Measurements from ENCODE around the gene CRTC3. TPM values are rescaled to one million over a fixed set of nuclear protein-coding genes. Genes with fewer than 3 reads are reported as not detected.
"Not testable (repeated sequence)": the region's sequence is repeated elsewhere in the genome, so short reads cannot be mapped to it uniquely, and the experiment has no call there.

CRTC3 gene
- total RNA-seq, 2 experiments from 2014 or later = 62.3 to 79.1 TPM

DNA sequence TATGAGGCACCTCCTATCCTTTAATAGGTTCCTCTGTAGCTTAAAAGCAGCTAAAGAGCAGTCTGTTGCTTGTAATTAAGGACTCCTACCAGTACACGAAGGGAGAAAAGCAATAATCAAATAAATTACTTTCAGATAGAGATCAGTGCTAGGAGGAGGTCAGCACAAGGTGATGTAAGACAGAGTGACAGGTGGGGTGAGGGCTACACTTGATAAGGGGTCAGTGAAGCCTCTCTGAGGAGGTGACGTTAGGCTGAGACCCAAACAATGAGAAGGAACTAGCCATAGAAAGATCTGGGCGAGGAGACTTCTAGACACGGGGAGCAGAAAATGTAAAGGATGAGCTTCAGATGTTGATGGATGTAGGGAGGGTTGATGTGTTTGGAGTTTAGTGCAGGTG lies 129.8 kb downstream of the CRTC3 start:
- peaks cover 11% of the 10 kb centered on the region for H3K27me3 Mint-ChIP-seq
- H3K4me3 Mint-ChIP-seq = no peak overlapping the region
- peaks cover 33% of the 10 kb centered on the region for H3K36me3 Mint-ChIP-seq
- peaks cover 90% of the 10 kb centered on the region for H3K4me1 Mint-ChIP-seq
- CTCF ChIA-PET = interaction anchor here (1.4 to 2.7 kb wide), 5 partner anchors 9 to 226 kb away, joined by 4 to 10 read pairs (median 7); no protein-coding TSS in a partner anchor
- peak overlapping the region; percentile 88 for H3K27ac Mint-ChIP-seq
- DNase-seq (no peak), ATAC-seq (no peak)
- no peaks in the 10 kb centered on the region for H3K9me3 Mint-ChIP-seq (ENCODE audit: low read depth)

GRCh38 chr15:90660195-90660998 lies 130.7 kb downstream of the CRTC3 start:
- CTCF ChIA-PET = interaction anchor here (1.3 to 2.7 kb wide), 6 partner anchors 10 to 226 kb away, joined by 3 to 10 read pairs (median 6); no protein-coding TSS in a partner anchor
- H3K27ac Mint-ChIP-seq = peak overlapping the region; percentile 88
- DNase-seq (peak; percentile 91), ATAC-seq (peak; percentile 82)
- peaks cover 38% of the 10 kb centered on the region for H3K36me3 Mint-ChIP-seq
- peak overlapping the region; percentile 72 for H3K4me3 Mint-ChIP-seq
- peaks cover 86% of the 10 kb centered on the region for H3K4me1 Mint-ChIP-seq
- no peaks in the 10 kb centered on the region for H3K9me3 Mint-ChIP-seq (ENCODE audit: low read depth)
- H3K27me3 Mint-ChIP-seq = peaks cover 9% of the 10 kb centered on the region

DNA sequence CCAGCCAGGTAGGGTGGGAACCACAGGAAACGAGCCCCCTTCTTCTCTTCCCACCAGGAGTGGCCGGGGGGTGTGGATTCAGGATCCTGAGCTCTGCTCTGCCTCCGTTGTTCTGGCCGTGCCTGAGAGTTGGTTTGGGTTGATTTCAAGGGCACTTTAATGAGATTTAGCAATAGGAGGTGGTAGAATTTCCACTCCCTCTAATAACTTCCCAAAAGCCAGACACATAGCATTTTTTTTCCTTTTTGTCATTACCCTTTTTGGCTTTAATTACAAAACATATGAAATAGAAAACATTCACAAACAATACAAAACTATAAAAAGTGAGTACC lies 131.2 kb downstream of the CRTC3 start:
- DNase-seq; H3K9me3 Mint-ChIP-seq (ENCODE audit: low read depth); H3K27me3 Mint-ChIP-seq: not testable (repeated sequence)
- Mint-ChIP-seq H3K4me1 (peaks cover 85% of the 10 kb centered on the region), H3K36me3 (peaks cover 38% of the 10 kb centered on the region), H3K27ac (peak overlapping the region; percentile 88), H3K4me3 (peak overlapping the region; percentile 72)
- CTCF ChIA-PET = interaction anchor here (1.3 to 2.7 kb wide), 5 partner anchors 13 to 225 kb away, joined by 3 to 10 read pairs (median 5); no protein-coding TSS in a partner anchor
- peak; percentile 11 for ATAC-seq

DNA sequence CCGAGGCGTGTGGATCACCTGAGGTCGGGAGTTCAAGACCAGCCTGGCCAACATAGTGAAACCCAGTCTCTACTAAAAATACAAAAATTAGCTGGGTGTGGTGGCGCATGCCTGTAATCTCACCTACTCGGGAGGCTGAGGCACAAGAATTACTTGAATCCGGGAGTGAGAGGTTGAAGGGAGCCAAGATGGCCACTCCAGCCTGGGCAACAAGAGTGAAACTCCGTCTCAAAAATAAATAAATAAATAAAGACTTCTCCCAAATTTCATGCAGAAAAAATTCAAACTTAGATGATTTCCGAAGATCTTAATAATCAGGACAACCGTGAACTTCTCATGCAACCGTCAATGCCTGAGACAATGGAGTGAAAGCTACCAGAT lies 134.3 kb downstream of the CRTC3 start:
- H3K4me1 Mint-ChIP-seq = peaks cover 72% of the 10 kb centered on the region
- ATAC-seq = not testable (repeated sequence)

DNA sequence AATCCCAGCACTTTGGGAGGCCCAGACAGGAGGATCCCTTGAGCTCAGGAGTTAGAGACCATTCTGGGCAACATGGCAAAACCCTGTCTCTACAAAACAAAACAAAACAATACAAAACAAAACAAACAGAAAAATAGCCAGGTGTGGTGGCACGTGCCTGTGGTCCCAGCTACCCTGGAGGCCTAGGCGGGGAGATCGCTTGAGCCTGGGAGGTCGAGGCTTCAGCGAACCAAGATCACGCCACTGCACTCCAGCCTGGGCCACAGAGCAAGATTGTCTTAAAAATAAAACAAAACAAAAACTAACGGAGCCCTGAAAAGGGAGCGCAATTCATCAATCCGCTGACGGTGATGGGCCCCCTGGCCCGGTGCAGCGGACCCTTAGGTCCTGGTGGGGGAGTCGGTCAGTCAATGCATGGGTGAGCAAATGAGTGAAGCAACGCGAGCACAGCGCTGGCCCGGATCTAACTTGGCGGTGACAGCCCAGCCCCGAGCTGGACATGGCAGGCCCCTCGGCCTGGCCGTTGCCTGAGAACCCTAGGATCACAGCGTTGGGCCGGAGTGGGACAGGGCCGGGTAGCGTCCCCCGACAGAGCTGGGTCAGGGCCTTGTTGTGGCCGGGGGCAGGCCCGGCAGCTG lies 135.0 kb downstream of the CRTC3 start:
- DNase-seq (no peak), ATAC-seq (no peak)
- H3K9me3 Mint-ChIP-seq (ENCODE audit: low read depth) = no peaks in the 10 kb centered on the region
- peaks cover 31% of the 10 kb centered on the region for H3K36me3 Mint-ChIP-seq
- H3K27ac Mint-ChIP-seq = peak overlapping the region; percentile 93
- H3K4me1 Mint-ChIP-seq = peaks cover 67% of the 10 kb centered on the region
- H3K27me3 Mint-ChIP-seq = peaks cover 5% of the 10 kb centered on the region
- H3K4me3 Mint-ChIP-seq = peak overlapping the region; percentile 84
- CTCF ChIA-PET = interaction anchor here (1.2 to 6.5 kb wide), 6 partner anchors 11 to 221 kb away, joined by 3 to 32 read pairs (median 6); no protein-coding TSS in a partner anchor

More for the DNA sequence above, 134.3 kb downstream of the CRTC3 start:
- Mint-ChIP-seq H3K36me3 (peaks cover 35% of the 10 kb centered on the region), H3K4me3 (peak overlapping the region; percentile 84), H3K27ac (peak overlapping the region; percentile 93)
- H3K9me3 Mint-ChIP-seq (ENCODE audit: low read depth); H3K27me3 Mint-ChIP-seq; DNase-seq: not testable (repeated sequence)
- CTCF ChIA-PET = interaction anchor here (1.0 to 6.5 kb wide), 6 partner anchors 8 to 222 kb away, joined by 3 to 32 read pairs (median 6); no protein-coding TSS in a partner anchor

GRCh38 chr15:90665288-90666134 lies 135.8 kb downstream of the CRTC3 start:
- Mint-ChIP-seq H3K36me3 (peaks cover 34% of the 10 kb centered on the region), H3K27ac (peak overlapping the region; percentile 95), H3K4me3 (peak overlapping the region; percentile 84), H3K9me3 (ENCODE audit: low read depth) (no peaks in the 10 kb centered on the region), H3K4me1 (peaks cover 61% of the 10 kb centered on the region), H3K27me3 (peaks cover 5% of the 10 kb centered on the region)
- peak; percentile 80 for ATAC-seq
- CTCF ChIA-PET = interaction anchor here (1.2 to 6.5 kb wide), 6 partner anchors 11 to 220 kb away, joined by 4 to 32 read pairs (median 6); no protein-coding TSS in a partner anchor
- DNase-seq = peak; percentile 85

DNA sequence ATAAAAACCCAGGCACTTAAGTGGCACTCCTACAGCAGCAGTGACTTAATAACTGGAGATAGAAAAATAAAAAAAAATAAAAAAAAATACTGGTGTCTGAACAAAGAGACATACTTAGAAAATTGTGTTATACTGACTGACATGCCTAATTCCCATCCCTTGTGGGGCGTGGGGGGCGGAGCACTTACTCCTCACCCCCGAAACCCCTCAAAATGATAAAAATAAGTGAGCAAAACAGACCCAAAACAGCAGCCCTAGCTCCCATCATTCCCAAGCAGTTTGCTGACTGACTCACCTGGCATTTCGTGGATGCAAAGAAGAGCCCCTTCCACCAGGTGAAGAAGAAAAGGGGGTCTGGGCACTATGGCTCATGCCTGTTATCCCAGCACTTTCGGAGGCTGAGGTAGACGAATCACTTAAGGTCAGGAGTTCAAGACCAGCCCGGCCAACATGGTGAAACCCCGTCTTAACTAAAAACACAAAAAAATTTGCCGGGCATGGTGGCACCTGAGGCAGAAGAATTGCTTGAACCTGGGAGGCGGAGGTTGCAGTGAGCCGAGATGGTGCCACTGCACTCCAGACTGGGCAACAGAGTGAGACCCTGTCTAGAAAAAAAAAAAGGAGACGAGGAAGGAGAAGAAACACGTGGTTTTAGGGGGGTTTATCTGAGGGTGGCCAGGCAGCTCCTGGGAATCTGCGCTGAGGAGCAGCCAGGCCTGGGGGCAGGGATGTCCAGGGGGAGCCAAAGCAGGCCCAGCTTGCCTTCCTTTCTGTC lies 136.6 kb downstream of the CRTC3 start:
- DNase-seq (no peak), ATAC-seq (no peak)
- no peaks in the 10 kb centered on the region for H3K9me3 Mint-ChIP-seq (ENCODE audit: low read depth)
- peaks cover 5% of the 10 kb centered on the region for H3K27me3 Mint-ChIP-seq
- H3K27ac Mint-ChIP-seq = peak overlapping the region; percentile 95
- H3K4me1 Mint-ChIP-seq = peaks cover 53% of the 10 kb centered on the region
- peak overlapping the region; percentile 84 for H3K4me3 Mint-ChIP-seq
- CTCF ChIA-PET = interaction anchor here (1.3 to 6.5 kb wide), 3 partner anchors 12 to 16 kb away, joined by 4 to 32 read pairs (median 5); no protein-coding TSS in a partner anchor
- peaks cover 33% of the 10 kb centered on the region for H3K36me3 Mint-ChIP-seq

DNA sequence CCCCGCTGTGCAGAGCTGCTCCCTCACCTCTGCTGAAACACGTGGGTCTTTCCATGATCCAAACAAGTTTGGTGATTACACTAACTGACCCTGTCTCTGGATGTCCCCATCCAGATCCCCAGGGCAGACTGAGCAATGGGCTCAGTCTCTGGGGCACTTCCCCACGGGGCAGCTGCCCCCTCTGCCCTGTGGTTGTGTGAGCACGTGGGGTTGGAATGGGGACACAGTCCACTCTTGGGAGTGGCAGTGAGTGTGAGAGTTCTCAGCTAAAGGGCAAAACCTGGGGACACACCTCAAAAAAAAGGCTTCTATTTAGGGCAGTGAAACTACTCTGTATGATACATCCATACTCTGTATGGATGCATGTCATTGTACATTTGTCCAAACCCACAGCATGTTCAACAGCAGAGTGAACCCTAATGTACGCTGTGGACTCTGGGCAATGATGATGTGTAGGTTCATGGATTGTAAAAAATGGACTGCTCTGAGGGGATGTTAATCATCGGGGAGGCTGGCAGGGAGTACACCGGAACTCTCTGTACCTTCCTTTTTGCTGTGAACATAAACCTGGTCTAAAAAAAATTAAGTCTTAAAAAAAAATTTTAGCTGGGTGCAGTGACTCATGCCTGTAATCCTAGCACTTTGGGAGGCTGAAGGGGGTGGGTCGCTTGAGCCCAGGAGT lies 137.5 kb downstream of the CRTC3 start:
- peak overlapping the region; percentile 8 for H3K4me3 Mint-ChIP-seq
- no peak for ATAC-seq

GRCh38 chr15:90667755-90668345 lies 138.1 kb downstream of the CRTC3 start:
- Mint-ChIP-seq H3K36me3 (peaks cover 22% of the 10 kb centered on the region), H3K4me1 (peaks cover 40% of the 10 kb centered on the region)
- not testable (repeated sequence) for H3K27me3 Mint-ChIP-seq; H3K27ac Mint-ChIP-seq; DNase-seq; H3K4me3 Mint-ChIP-seq; ATAC-seq; H3K9me3 Mint-ChIP-seq (ENCODE audit: low read depth)
- CTCF ChIA-PET = interaction anchor here (1.5 to 6.5 kb wide), 2 partner anchors 10 to 18 kb away, joined by 5 to 32 read pairs; no protein-coding TSS in a partner anchor

More for the DNA sequence above, 137.5 kb downstream of the CRTC3 start:
- no peaks in the 10 kb centered on the region for H3K9me3 Mint-ChIP-seq (ENCODE audit: low read depth)
- DNase-seq = no peak
- CTCF ChIA-PET = interaction anchor here (1.5 to 6.5 kb wide), 2 partner anchors 11 to 17 kb away, joined by 5 to 32 read pairs; no protein-coding TSS in a partner anchor
- H3K36me3 Mint-ChIP-seq = peaks cover 27% of the 10 kb centered on the region
- H3K27ac Mint-ChIP-seq = peak overlapping the region; percentile 95
- peaks cover 5% of the 10 kb centered on the region for H3K27me3 Mint-ChIP-seq
- peaks cover 46% of the 10 kb centered on the region for H3K4me1 Mint-ChIP-seq

DNA sequence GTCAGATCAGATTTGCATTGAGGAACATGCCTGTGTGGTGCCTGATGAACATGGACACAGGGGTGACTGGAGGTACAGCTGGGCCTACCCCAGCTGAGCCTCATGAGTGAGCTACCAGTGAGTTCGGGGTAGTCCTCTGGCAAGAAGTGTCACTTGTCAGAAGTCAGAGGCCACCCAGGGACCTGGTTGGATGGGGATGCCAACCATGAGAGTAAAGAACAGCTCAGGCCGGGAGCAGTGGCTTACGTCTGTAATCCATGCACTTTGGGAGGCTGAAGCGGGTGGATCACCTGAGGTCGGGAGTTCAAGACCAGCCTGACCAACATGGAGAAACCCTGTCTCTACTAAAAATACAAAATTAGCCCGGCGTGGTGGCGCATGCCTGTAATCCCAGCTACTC lies 140.9 kb downstream of the CRTC3 start:
- ATAC-seq; H3K36me3 Mint-ChIP-seq; H3K4me3 Mint-ChIP-seq; DNase-seq; H3K27me3 Mint-ChIP-seq; H3K9me3 Mint-ChIP-seq (ENCODE audit: low read depth); H3K27ac Mint-ChIP-seq: not testable (repeated sequence)
- H3K4me1 Mint-ChIP-seq = peaks cover 24% of the 10 kb centered on the region
- CTCF ChIA-PET = interaction anchor here (1.2 to 1.5 kb wide), 3 partner anchors 16 to 23 kb away, joined by 3 to 5 read pairs (median 3); no protein-coding TSS in a partner anchor

DNA sequence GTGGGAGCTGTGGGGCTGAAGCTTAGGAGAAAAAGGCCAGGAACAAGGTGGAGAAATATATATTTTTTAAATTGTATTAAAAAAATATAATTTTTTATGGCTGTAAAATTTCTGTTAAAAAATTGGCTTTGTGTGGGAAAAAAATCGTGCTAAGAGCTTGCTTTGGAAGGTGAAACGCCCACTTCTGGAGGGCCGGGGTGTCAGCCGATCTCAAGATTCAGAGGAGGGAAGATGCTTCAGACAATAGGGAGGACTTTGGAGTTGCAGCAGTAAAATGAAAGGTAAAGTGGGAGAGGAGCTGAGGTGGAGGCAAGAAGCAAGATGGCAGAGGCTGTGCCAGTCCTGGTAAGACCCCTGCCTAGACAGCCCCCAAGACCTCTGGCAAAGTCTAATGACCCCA lies 141.5 kb downstream of the CRTC3 start:
- no peak overlapping the region for H3K27ac Mint-ChIP-seq
- peaks cover 18% of the 10 kb centered on the region for H3K4me1 Mint-ChIP-seq
- H3K36me3 Mint-ChIP-seq = peaks cover 6% of the 10 kb centered on the region
- H3K27me3 Mint-ChIP-seq = peaks cover 5% of the 10 kb centered on the region
- ATAC-seq = no peak
- no peaks in the 10 kb centered on the region for H3K9me3 Mint-ChIP-seq (ENCODE audit: low read depth)
- H3K4me3 Mint-ChIP-seq = no peak overlapping the region
- no peak for DNase-seq
- CTCF ChIA-PET = no interaction called here

All from activated CD8-positive, alpha-beta memory T cell treated with anti-CD3 and anti-CD28 coated beads, Interleukin-2, amount 10 ng/mL, durations not matched to agents 7 days and 5 days (primary cell).